ENCODE measurements around the gene BID.
A peak's percentile ranks its signal among the peaks of the same experiment; 100 is the strongest.
"Not testable (repeated sequence)": the region's sequence is repeated elsewhere in the genome, so short reads cannot be mapped to it uniquely, and the experiment has no call there.

Gene BID

DNA sequence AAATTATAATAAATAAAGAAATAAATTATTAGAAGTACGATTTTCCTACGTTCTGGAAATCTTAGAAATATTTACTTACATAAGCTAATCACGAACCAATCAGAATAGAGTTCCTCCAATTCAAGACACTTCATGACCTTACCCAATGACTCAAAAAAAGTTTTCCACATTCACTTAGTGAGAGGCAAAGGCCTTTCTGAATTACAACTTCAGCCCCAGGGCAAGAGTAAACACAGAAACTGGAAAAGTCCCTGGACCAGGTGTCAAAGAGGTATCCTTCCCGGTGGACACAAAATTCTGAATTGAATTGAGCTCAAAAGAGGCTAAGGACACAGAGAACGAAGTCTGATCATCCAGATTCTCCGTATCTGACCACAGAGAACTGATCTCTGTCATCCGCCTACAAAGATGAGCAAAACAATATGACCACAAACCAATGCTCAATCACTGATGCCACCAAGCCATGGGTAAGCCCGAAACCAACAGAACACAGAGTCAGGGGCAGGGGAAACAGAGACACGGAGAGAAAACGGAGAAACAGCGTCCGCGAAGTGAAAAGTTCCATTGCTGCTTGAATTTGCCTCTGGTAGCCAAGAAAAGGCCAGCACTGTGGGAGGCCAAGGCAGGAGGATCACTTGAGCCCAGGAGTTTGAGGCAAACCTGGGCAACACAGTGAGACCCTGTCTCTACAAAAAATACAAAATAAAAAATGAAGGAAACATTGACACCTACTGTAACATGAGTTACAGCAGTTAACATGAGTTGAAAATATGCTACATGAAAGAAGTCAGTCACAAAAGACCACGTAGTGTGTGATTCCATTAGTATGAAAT is 6.8 kb downstream of the BID start:
- DNase-seq, result no peak

DNA sequence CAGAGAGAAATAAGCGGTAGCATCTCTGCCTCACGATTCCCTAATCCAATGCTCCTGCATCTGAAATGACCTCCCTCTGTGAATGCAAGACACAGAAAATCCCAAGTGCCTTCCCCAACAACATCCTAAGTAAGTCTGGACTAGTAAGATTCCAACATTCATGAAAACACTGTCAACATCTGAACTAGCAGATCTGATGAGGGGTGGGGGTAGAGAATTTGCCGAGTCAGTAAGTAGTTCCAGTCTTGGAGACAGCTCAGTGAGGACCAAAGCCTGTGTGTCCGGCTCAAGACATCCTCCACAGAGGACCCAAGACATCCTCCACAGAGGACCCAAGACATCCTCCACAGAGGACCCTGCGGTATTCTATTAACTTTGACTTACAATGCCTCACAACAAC is 9.4 kb downstream of the BID start:
- not testable (repeated sequence) for DNase-seq

DNA sequence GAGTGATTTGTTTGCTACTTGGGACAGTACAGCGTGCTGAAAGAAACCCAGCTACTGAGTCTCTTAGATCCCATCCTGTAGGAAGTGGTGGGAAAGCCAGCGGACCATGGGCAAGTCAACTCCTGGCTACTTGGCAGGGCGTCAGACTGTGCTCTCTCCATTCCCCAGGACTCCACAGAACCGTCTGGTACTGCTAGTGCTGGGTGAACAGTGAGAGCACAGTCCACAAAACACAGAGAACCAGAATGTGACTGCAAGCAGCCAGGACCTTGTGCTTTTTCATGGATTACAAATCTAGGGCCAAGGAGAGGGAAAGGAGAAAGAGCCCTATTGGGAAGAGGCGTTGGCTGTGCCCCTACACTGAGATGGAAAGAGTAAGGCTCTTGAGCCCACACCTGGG is 10.2 kb downstream of the BID start:
- DNase-seq, result no peak

DNA sequence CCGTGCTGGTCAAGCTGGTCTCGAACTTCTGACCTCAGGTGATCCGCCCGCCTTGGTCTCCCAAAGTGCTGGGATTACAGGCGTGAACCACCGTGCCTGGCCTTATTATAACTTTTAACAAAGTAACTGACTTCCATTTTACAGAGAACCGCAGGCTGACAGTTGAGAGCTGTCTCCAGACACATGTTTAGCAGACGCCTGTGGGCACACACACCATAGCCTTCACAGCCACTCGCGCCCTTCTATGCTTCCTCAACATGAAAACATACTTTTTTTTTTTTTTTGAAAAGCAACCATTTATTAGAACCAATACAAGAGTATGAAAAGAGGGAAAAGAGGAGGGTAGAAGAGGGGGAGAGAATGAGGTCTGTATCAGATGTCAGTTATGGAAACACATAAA is 10.8 kb downstream of the BID start:
- DNase-seq, result not testable (repeated sequence)

DNA sequence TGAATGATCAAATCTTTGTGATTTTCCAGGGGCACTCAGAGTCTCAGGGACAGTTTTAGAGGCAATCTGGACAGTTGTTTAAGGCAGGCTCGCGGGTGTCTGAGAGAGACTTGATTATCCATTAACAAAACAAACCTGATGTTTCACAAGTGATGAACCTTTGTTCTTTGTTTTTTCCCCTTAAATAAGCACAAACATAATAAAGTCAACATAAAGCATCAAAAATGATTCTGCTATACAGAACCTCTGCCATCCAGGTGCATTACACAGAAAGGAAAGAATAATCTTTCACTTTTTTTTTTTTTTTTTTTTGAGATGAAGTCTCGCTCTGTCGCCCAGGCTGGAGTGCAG is 13.2 kb downstream of the BID start:
- no peak for DNase-seq

DNA sequence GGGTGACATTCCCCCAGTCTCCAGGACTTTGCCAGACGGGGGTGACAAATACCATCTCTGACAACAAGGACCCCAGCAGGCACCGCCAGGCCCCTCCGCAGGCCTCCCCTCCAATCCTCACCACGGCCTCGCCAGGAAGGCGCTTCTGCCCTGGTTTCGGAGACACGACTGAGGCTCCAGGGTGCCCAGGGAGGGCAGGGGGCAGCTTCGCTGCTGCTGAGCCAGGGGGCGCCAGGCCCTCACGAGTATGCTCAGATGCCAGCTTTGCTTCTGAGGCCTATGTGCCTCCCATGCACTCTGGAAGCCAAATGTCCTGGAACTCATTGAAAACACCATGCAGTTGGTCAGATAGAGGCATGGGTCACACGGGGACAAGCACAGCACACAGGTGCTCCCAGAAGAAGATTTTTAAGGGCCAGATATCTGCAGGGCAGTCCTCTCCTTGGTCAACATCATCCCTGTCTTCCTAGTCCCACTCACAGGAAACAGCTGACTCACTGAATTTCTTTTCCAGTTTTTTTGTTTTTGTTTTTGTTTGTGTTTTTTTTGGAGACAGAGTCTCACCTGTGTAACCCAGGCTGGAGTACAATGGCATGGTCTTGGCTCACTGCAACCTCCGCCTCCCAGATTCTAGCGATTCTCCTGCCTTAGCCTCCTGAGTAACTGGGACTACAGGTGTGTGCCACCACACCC is 19.9 kb downstream of the BID start:
- DNase-seq, result no peak

DNA sequence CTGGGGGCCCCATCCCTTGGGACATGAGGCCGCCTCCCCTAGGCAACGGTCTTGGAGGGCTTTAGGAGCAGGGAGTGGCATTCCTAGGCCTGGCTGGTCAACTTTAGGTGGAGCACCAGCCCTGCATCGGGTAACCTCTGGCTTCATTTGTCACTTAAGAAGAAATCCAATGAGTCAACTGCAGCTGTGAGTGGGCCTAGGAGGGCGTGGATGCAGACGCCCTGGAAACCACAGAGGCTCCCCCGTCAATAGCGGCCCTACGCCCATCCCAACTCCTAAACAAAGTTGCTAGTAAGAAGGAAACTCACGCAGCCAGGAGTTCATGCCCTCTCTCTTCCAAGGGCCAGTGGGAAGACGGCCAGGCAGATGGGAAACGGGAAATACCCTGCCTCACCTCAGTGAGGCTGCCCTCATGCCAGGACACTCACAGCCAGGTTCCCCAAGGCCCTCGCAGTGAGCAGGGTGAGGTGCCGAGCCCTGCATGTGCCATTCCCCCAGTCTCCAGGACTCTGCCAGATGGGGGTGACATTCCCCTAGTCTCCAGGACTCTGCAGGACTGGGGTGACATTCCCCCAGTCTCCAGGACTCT is 20.8 kb downstream of the BID start:
- no peak for DNase-seq

DNA sequence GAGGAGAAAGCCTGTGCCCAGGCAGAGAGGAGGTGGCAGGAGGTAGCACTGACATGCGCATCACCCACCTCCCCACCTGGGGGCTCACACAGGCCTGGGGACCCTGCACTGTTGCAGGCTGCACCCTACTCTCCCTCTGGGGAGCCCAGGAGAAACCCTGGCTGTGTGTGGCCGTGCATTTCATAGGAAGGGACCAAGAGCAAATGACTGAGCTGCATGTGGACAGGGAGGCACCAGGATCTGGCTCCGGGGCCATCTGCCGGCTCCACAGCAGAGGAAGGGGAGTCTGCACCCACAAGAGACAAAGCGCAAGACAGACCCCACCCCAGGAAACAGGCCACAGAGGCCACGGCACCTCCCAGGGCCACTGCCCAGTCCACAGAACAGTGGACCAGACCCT is 22.7 kb downstream of the BID start:
- DNase-seq, result no peak

DNA sequence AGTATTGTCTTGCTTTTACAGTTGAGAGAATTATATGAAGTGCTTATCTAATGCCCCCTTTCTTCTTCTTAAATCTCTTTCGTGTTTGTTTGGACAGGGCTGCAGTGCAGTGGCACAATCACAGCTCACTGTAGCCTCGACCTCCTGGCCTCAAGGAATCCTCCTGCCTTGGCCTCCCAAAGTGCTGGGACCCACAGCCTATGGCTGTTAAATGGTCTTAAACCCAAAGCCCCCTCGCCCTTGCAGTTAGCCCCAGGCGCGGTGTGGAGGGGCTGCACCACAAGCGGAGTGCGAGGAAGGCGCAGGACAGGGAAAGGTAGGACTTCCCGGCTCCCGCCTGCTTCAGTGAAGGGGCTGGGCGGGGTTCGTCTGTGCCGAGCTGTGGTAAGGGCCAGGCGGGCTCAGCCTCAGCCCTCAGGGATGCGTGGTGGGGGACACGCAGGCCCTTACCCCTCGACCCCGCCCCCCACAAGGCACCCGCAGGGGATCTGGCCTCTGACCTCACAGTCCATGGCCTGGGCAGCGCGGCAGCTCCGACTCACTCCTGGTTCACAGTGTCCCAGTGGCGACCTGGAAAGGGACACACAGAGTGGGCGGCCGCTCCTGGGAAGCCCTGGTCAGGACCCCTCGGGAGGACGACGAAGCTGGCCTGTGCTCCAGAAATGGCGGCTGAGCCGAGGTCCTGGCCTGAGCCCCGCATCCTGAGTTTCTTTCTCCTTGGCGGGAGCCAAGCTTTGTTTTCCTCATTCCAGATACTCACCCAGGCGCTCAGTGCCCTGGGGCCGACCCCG is 24.5 kb downstream of the BID start:
- DNase-seq, result no peak

DNA sequence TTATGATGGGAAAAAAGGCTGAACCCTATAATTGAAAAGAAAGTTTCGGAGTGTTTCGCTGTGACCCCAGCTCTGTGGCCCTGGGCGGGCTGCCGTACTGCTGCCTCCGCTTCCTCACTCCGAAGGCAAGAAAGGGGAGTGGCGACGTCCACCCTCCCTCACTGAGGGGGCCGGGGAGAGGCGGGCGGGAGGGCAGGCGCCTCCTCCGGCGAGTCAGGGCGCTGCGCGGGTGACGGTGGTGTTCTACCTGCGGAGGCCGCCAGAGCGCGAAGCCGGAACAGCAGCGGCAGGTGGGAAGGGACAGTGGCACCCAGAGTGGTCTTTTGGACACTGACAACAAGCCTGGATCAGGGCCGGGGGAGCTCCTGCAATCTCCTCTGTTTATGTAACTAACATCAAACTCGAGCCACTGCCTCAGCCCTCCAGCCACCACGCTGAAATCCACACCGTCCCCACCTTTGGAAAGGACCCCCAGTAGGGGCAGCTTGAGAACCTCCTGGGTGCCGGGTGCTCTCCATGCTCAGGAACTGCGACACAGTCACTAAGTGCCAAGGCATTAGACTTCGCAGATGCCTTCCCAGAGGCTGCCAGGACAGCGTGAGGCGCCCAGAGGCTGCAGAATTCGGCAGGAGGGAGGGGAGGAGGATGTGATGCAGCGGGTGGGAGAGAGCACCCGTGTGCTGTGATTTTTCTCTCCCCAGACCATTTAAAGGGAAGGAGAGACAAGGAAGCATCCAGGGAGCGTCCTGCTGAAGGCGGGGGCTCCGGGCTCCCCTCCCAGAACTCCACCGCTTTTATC is 25.5 kb downstream of the BID start:
- no peak for DNase-seq

DNA sequence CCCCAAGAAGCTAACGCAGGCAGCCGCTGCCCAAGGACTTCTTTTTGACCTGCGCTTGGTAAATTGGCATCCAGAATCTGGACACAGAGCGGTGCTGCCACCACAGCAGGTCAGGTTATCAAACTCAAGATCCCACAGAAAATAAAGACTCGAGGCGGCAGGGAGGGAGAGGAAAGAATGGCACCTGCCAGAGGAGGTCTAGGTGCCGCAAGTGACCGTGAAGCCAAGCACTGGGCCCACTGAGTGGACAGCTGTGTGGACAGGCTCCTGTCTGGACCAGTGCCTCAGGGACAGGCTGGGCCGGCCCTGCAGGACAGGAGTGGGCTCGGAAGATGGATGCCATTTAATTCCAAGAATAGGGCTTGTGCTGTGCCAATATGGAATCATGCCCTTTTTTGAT is 27.4 kb downstream of the BID start:
- no peak for DNase-seq

DNA sequence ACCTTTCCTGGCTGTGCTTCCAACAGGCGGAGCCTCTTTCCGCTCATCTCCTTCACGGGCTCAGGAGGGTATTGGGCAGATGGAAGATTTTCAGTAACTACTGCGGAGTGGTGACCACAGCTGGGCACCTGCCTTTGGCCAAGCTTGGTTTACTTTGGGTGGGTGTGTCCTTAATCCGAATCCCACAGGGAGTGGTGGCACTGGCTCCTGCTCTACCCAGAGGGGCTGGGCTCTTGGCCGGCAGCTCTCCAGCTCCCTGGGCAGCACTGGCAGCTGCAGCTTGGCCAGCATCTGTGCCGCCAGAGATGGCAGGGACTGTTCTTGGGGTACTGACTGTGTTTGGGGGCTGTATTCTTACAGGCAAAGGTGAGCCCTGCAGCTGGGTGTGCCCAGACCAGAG is 29.8 kb downstream of the BID start:
- no peak for DNase-seq

DNA sequence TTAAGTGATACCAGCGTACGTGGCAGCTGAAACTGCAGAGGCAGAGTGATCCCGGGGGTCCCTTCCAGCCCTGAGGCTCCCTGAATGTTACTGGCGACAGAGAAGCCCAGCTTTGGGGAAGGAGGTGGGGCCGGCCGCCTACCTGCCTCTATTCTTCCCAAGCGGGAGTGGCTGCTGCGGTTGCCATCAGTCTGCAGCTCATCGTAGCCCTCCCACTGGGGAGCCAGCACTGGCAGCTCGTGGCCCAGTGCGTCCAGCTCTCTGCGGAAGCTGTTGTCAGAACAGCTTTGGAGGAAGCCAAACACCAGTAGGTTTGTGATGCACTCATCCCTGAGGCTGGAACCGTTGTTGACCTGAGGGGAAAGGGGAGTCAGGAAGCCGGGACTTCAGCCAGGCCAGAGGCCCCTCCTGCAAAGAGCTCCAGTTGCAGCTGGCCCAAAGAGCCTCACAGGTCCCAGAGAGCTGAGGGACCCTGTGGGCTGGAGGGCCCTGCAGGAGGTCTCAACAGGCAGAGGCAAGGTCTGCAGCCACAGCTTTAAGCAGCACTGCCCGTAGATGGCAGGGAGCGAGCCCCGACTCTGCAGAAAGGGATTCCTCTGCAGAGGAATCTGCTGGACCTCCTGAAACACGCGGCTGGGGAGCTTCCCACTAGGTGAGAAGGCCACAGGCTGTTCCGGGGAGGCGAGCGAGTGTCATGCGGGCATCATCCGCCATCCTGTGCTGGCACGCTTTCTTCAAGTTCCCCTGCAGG is 30.4 kb downstream of the BID start:
- DNase-seq, result no peak

DNA sequence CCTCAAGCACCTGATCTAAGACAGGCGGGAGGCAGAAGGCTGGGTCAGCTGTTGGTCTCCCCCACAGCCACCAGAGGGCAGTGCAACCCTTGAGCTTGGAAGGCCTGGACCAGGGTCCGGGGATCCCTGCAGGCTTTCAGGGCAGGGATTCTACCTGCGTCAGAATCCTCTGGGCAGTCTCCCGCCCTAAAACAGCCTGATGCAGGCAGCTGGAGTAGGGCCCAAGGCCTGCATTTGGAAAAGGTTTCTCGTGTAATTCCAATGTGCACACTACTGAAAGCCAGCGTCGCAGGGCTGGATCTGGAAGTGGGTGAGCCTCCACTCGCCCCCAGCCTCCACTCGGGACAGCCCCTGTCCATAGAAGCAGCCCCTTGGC is 31.8 kb downstream of the BID start:
- DNase-seq, result peak; percentile 8

DNA sequence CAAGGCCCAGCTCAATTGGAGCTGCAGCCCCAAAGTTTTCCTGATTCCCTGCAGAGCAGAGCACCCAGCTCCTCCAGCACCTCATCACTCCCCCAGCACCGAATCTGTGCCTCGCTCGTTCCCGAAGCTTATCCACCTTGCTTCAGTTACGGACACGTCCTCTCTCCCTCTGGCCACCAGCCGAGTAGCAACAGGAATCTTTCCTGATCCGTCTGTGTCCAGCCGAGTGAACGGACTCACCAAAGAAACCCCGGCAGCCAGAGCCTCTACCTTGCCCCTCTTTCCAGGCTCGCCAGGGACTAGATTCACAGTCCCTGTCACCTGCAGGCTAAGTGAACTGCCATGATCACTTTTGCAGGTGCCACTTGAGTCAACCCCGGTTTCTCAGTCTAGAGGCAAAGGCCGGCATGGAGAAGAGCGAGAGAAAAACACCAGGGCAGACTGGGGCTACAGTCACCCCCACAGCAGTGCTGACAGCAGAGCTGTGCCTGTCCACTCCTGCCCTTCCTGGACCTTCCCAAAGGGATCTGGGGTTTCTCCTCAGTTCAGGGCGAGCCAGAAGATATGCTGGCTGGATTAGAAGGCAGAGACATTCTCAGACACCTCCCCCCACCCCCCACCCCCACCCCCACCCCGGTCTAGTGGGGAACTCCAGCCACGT is 32.3 kb downstream of the BID start:
- DNase-seq, result no peak

DNA sequence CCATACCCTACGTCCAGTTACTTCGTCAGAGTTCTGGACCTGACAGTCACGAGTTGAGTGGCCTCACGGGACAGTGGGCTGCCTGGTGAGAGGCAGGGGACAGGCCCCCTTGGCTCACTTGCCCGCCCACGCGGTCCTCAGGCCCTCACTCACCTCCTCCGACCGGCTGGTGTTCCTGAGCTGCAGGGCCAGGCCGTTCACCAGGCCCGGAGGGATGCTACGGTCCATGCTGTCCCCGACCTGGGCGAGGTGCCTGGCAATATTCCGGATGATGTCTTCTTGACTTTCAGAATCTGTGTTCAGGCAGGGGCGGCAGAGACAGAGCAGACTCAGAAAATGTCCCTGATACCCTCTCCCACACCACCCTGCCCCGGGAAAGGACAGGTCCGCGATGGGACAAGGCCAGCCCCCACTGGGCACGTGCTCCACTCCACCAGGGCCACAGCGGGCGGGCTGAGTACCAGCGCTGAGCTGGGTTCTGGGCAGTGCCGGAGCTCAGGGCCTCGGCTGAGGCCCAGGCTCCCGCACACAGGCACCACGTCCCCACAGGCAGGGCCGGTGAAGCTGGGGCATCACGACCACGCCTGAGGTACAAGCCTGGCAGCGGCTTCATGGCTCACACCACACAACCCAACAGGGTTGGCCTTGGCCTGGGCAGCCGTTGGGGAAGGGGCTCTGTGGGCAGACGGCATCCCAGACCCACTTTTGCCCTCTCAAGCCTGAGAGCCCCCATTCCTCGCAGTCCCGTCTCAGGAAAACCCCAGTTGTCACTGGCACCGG is 34.9 kb downstream of the BID start:
- DNase-seq, result no peak

DNA sequence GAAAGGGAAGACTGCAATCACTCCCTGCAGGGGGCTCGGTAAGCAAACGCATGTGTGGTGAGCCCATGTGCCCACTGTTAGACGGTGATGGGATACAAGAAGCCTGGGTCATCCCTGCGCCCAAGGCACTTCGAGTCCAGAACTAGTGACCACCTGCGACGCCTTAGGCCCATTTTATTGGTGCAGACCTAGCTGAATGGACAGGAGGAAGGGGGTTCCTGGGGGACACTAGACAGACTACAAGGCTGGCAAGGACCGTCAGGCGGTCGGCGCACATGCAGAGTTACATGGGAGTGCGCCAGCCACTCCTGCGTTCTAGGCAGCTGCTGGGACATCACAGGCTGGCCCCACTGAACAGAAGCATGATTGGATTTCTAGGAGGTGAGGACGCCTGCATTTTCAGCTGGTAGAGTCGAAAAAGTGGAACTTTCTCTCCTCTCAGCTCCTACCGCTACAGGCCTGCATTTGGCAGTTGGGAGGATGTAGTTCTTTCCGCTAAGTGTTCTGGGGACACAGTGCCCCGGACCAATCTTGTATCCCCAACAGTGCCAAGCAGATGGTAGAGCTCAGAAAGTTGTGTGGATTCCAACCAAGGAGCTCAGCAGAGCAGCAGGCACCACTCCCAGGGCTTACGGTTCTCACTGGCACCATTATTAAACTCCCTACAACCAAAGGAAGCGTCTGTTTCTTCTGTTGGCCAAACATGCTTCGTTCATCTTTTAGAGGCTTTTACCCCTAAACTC is 35.7 kb downstream of the BID start:
- DNase-seq, result no peak

DNA sequence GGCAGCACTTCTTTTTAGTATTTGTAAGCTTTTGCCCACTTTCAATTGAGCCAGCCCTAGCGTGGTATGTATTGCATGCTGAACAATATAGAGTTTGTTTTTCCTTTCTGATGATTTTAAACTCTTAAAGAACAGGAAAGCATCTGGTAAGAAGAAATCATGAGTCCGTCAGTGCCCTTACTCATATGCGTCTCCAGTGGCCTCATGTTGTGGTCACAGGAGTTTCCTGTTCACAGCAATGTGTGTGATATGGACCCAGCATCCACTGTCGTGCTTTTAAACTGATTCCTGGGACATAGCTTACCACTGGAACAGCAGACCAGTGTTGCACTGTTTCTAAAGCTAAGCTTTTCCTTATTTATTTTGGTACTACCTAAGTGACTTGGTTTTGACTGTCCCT is 40.1 kb downstream of the BID start:
- no peak for DNase-seq

DNA sequence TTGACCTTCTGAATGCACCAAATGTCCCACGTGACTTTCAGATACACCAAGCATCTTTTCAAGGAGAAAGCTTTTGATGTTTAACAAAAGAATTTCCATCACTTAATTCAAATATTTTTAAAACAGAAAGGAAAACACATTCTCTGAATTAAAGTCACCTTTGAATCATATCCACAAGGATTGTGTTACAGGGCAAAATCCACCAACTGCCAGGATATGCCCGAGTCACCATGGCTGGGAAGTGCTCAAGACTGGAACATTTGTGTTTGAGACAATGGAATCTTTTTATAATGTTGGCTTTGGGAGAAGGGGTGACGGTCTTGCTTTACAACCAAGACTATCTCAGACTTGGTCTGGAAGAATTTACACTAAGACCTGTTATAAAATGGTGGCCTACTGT is 40.8 kb downstream of the BID start:
- no peak for DNase-seq

Data from NCI-H446 treated with DMSO at 0.1 percent for 48 hours (cell line).